NT2/D1 (cell line): Measurements from ENCODE around the gene SEMA6B.

Experiments
- YY1 ChIP-seq: IDR thresholded peaks from 2 replicates; pipeline ENCODE4 v1.6.1; 2011; ENCODE audit not compliant: insufficient read length, insufficient read depth
- ZNF274 ChIP-seq: IDR thresholded peaks from 2 replicates; pipeline ENCODE4 v1.6.1; 2011; ENCODE audit warnings: mild to moderate bottlenecking, low read depth, low read length

DNA sequence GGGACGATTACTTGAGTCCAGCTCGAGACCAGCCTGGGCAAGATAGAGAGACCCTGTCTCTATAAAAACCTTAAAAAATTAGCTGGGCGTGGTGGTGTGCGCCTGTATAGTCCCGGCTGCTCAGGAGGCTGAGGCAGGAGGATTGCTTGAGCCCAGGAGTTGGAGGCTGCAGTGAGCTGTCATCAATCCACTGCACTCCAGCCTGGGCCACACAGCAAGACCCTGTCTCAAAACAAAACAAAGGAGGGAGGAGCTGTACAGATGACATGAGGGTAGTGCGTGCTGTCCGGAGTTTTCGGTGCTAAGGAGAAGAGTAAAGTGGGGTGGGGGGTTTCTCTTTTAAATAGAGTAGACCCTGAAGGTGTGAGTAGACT is 64.8 kb downstream of the SEMA6B start:
- TF ChIP-seq YY1 (no peak), ZNF274 (no peak)
